Measurements from ENCODE around the gene GAB3. TPM values are rescaled to one million over a fixed set of nuclear protein-coding genes. Genes with fewer than 3 reads are reported as not detected.

GAB3 gene
- total RNA-seq, 5 donors from 2014 or later (not counting 1 experiment from before 2014, with no cell fraction given), result 9.1 to 26.2 (median 18.4) TPM

DNA sequence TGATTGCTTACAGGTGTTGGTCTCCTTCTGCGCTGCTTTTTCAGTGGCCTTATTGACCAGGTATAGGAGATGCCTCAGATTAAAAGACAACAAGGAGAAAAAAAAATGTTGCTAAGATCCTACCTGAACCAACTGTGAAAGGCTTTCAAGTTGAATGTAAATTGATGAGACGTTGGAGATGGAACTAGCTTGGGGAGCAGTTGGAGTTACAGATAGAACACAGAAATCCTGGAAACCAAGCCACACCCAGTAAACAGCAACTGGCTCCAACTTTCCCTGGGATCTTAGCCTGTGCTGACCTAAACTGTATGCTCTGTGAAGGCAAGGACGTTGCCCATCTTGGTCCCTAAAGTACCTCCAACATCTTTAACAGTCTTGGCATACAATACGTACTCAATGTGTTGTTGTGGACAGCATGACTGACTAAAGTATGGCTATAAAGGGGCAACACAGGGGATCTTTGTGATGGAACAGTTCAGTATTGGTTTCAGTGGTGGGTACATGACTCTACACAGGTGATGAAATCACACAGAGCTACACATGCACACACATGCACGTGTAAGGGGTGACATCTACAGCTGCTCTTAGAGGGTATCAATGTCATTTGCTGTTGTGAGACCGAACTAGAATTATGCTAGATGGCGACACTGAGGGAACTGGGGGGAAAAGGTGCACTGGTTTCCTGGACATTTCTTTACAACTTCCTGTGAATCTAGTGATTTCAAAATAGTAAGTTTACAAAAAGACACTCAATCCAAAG lies 22.3 kb downstream of the GAB3 start:
- peaks cover 44 to 95% (median 76%) of the 10 kb centered on the region in 3 donors for H3K4me1 Mint-ChIP-seq
- peaks cover 4% of the 10 kb centered on the region for H3K36me3 Mint-ChIP-seq
- H3K27ac Mint-ChIP-seq, result peak overlapping the region in 1 of 2 donors; percentile 53
- peaks cover 4 to 58% of the 10 kb centered on the region in 2 experiments for H3K4me1 ChIP-seq (ENCODE audit: control insufficient read depth in 1 of 2, extremely low read depth in 1 of 2, insufficient read depth in 2 of 2, low read length in 2 of 2)
- ChIA-PET CTCF (interaction anchor here in 1 of 2 donors (1.3 to 2.1 kb wide), 2 partner anchors 10 to 20 kb away, joined by 4 to 11 read pairs; no protein-coding TSS in a partner anchor), POLR2A (no interaction called here)
- no peaks in the 10 kb centered on the region for H3K27me3 ChIP-seq (replicated peaks in 1 of 2; ENCODE audit: control insufficient read depth in 2 of 2, extremely low read depth in 1 of 2, insufficient read depth in 2 of 2, low read length in 1 of 2)
- H3K9me3 ChIP-seq, result no peaks in the 10 kb centered on the region
- no peak overlapping the region for H3K4me3 ChIP-seq (ENCODE audit: control insufficient read depth in 1 of 2, extremely low read depth in 1 of 2, low read length in 1 of 2)
- H3K9me3 Mint-ChIP-seq, result no peaks in the 10 kb centered on the region
- H3K36me3 ChIP-seq (ENCODE audit: control insufficient read depth in 2 of 2, extremely low read depth in 1 of 2, insufficient read depth in 1 of 2, low read length in 1 of 2), result no peaks in the 10 kb centered on the region
- ATAC-seq (replicated peaks in 1 of 4), result no peak
- H3K27ac ChIP-seq (ENCODE audit: low read length), result peak overlapping the region; percentile 29
- DNase-seq, result no peak
- no peak overlapping the region for H3K4me3 Mint-ChIP-seq
- H3K27me3 Mint-ChIP-seq, result peaks cover 0 to 8% of the 10 kb centered on the region in 2 donors
- no CpG with 5 or more reads among the region's 7 CpGs for WGBS (ENCODE audit: insufficient coverage)

GRCh38 chrX:154727871-154728270 lies 23.0 kb downstream of the GAB3 start:
- ATAC-seq (replicated peaks in 1 of 4), result no peak
- Histone ChIP-seq H3K27ac (ENCODE audit: low read length) (no peak overlapping the region), H3K9me3 (no peaks in the 10 kb centered on the region), H3K27me3 (replicated peaks in 1 of 2; ENCODE audit: control insufficient read depth in 2 of 2, extremely low read depth in 1 of 2, insufficient read depth in 2 of 2, low read length in 1 of 2) (no peaks in the 10 kb centered on the region), H3K36me3 (ENCODE audit: control insufficient read depth in 2 of 2, extremely low read depth in 1 of 2, insufficient read depth in 1 of 2, low read length in 1 of 2) (no peaks in the 10 kb centered on the region), H3K4me1 (ENCODE audit: control insufficient read depth in 1 of 2, extremely low read depth in 1 of 2, insufficient read depth in 2 of 2, low read length in 2 of 2) (peaks cover 0 to 60% of the 10 kb centered on the region in 2 experiments), H3K4me3 (ENCODE audit: control insufficient read depth in 1 of 2, extremely low read depth in 1 of 2, low read length in 1 of 2) (no peak overlapping the region)
- peaks cover 4% of the 10 kb centered on the region for H3K36me3 Mint-ChIP-seq
- ChIA-PET CTCF (interaction anchor here in 1 of 2 donors (2.1 kb wide), 1 partner anchor 21 kb away, joined by 11 read pairs; no protein-coding TSS in a partner anchor), POLR2A (no interaction called here)
- no peak overlapping the region for H3K4me3 Mint-ChIP-seq
- WGBS (ENCODE audit: insufficient coverage), result no CpG with 5 or more reads among the region's 3 CpGs
- H3K27me3 Mint-ChIP-seq, result peaks cover 0 to 8% of the 10 kb centered on the region in 2 donors
- DNase-seq, result no peak
- no peaks in the 10 kb centered on the region for H3K9me3 Mint-ChIP-seq
- H3K4me1 Mint-ChIP-seq, result peaks cover 43 to 94% (median 70%) of the 10 kb centered on the region in 3 donors
- H3K27ac Mint-ChIP-seq, result no peak overlapping the region

DNA sequence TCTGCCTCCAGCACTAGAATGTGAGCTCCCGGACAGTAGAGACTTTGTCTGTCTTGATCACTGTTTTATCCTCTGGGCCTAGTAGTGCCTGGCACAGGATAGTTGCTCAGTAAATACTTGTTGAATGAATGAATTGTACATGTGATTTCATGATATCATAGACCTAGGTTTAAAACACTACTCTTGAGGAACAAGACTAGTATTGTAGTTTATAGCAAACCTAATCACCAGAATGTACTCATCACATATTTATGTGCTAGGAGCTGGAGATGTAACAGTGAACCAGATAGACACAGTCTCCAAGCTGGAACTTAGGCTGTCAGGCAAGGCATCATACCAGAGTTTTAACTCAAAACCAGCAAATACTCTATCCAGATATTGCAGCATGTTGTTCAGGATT lies 23.5 kb downstream of the GAB3 start:
- peak overlapping the region; percentile 7 to 80 for H3K27ac Mint-ChIP-seq

DNA sequence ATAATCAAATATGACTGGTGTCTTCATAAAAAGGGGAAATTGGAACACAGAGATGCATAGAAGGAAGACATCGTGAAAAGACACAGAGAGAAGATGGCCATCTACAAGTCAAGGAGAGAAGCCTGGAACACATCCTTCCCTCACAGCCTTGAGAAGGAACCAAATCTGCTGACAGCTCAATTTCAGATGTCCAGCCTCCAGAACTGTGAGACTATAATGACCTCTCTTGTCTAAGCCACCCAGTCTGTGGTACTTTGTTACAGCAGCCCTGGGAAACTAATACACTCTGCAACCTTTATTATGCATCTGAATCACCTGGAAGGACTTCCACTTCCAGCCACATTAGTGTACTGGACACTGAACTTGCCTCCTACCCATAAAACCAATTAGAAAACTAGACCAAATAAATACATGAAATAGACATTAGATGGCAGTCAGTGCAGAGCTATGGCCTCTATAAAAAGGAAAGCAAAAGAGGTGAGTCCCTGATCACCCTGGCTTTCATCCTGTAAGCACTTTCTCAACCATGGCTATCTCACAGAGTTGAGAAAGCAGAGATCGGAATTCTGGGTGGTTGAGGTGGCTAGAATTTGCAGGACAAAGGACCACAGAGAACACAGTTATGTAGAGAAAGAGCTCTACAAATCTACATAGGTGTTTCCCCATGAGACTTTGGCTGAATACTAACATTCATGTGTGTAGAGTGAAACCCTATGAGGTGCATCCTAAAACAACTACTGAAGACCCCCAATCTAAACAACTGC lies 25.7 kb downstream of the GAB3 start:
- peak overlapping the region; percentile 64 to 83 for H3K27ac Mint-ChIP-seq
- no peaks in the 10 kb centered on the region for H3K36me3 ChIP-seq (ENCODE audit: control insufficient read depth in 2 of 2, extremely low read depth in 1 of 2, insufficient read depth in 1 of 2, low read length in 1 of 2)
- POLR2A ChIA-PET, result no interaction called here
- CTCF ChIA-PET, result interaction anchor here in 1 of 2 donors (0.8 to 3.2 kb wide), 2 partner anchors 8 to 22 kb away, joined by 3 to 48 read pairs; no protein-coding TSS in a partner anchor
- ATAC-seq (replicated peaks in 1 of 4) (peak in 3 of 4 experiments; percentile 41 to 68 (median 54)), DNase-seq (peak in 1 of 35 experiments; percentile 45)
- H3K4me3 Mint-ChIP-seq, result no peak overlapping the region
- peaks cover 0 to 3% (median 0%) of the 10 kb centered on the region in 3 donors for H3K9me3 Mint-ChIP-seq
- no peak overlapping the region for H3K4me3 ChIP-seq (ENCODE audit: control insufficient read depth in 1 of 2, extremely low read depth in 1 of 2, low read length in 1 of 2)
- peaks cover 27 to 83% (median 49%) of the 10 kb centered on the region in 3 donors for H3K4me1 Mint-ChIP-seq
- H3K4me1 ChIP-seq (ENCODE audit: control insufficient read depth in 1 of 2, extremely low read depth in 1 of 2, insufficient read depth in 2 of 2, low read length in 2 of 2), result peaks cover 0 to 41% of the 10 kb centered on the region in 2 experiments
- H3K27me3 Mint-ChIP-seq, result peaks cover 0 to 5% of the 10 kb centered on the region in 2 donors
- no CpG with 5 or more reads among the region's 2 CpGs for WGBS (ENCODE audit: insufficient coverage)
- H3K9me3 ChIP-seq, result no peaks in the 10 kb centered on the region
- H3K36me3 Mint-ChIP-seq, result peaks cover 7% of the 10 kb centered on the region
- no peaks in the 10 kb centered on the region for H3K27me3 ChIP-seq (replicated peaks in 1 of 2; ENCODE audit: control insufficient read depth in 2 of 2, extremely low read depth in 1 of 2, insufficient read depth in 2 of 2, low read length in 1 of 2)
- H3K27ac ChIP-seq (ENCODE audit: low read length), result peak overlapping the region; percentile 62

More for the DNA sequence above, 23.5 kb downstream of the GAB3 start:
- no peaks in the 10 kb centered on the region for H3K9me3 Mint-ChIP-seq
- H3K4me3 ChIP-seq (ENCODE audit: control insufficient read depth in 1 of 2, extremely low read depth in 1 of 2, low read length in 1 of 2), result no peak overlapping the region
- peaks cover 38 to 91% (median 66%) of the 10 kb centered on the region in 3 donors for H3K4me1 Mint-ChIP-seq
- H3K4me3 Mint-ChIP-seq, result no peak overlapping the region
- H3K27me3 Mint-ChIP-seq, result peaks cover 0 to 8% of the 10 kb centered on the region in 2 donors
- ChIA-PET POLR2A (no interaction called here), CTCF (no interaction called here)
- no CpG with 5 or more reads among the region's 1 CpG for WGBS (ENCODE audit: insufficient coverage)
- H3K9me3 ChIP-seq, result no peaks in the 10 kb centered on the region
- DNase-seq (no peak), ATAC-seq (replicated peaks in 1 of 4) (no peak)
- peaks cover 0 to 56% of the 10 kb centered on the region in 2 experiments for H3K4me1 ChIP-seq (ENCODE audit: control insufficient read depth in 1 of 2, extremely low read depth in 1 of 2, insufficient read depth in 2 of 2, low read length in 2 of 2)
- H3K27ac ChIP-seq (ENCODE audit: low read length), result no peak overlapping the region
- no peaks in the 10 kb centered on the region for H3K36me3 ChIP-seq (ENCODE audit: control insufficient read depth in 2 of 2, extremely low read depth in 1 of 2, insufficient read depth in 1 of 2, low read length in 1 of 2)
- H3K36me3 Mint-ChIP-seq, result peaks cover 4% of the 10 kb centered on the region
- no peaks in the 10 kb centered on the region for H3K27me3 ChIP-seq (replicated peaks in 1 of 2; ENCODE audit: control insufficient read depth in 2 of 2, extremely low read depth in 1 of 2, insufficient read depth in 2 of 2, low read length in 1 of 2)

DNA sequence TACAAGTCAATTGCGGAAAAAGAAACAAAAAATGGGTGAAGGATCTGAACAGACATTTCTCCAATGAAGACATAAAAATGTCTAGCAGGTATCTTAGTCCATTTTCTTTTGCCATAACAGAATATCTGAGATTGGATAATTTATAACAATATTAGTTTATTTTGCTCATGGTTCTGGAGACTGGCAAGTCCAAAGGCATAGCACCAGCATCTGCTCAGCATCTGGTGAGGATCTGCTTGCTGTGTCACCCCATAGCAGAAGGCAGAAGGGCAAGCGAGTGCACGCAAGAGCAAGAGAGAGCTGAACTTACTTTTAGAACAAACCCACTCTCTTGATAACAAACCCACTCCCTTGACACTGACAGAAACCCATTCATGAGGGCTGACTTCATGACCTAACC lies 29.7 kb downstream of the GAB3 start:
- no CpG with 5 or more reads among the region's 3 CpGs for WGBS (ENCODE audit: insufficient coverage)
- peaks cover 3% of the 10 kb centered on the region for H3K36me3 Mint-ChIP-seq
- no peak overlapping the region for H3K4me3 Mint-ChIP-seq
- H3K9me3 Mint-ChIP-seq, result peaks cover 0 to 3% (median 0%) of the 10 kb centered on the region in 3 donors
- H3K27ac Mint-ChIP-seq, result peak overlapping the region in 1 of 2 donors; percentile 36
- CTCF ChIA-PET, result interaction anchor here in 1 of 2 donors (0.6 kb wide), 1 partner anchor 28 kb away, joined by 3 read pairs; no protein-coding TSS in a partner anchor
- peaks cover 8 to 50% of the 10 kb centered on the region in 2 experiments for H3K4me1 ChIP-seq (ENCODE audit: control insufficient read depth in 1 of 2, extremely low read depth in 1 of 2, insufficient read depth in 2 of 2, low read length in 2 of 2)
- no peak for ATAC-seq (replicated peaks in 1 of 4)
- no peak for DNase-seq
- H3K36me3 ChIP-seq (ENCODE audit: control insufficient read depth in 2 of 2, extremely low read depth in 1 of 2, insufficient read depth in 1 of 2, low read length in 1 of 2), result no peaks in the 10 kb centered on the region
- peaks cover 49 to 82% (median 55%) of the 10 kb centered on the region in 3 donors for H3K4me1 Mint-ChIP-seq
- H3K27me3 Mint-ChIP-seq, result peaks cover 0 to 15% of the 10 kb centered on the region in 2 donors
- no peaks in the 10 kb centered on the region for H3K27me3 ChIP-seq (replicated peaks in 1 of 2; ENCODE audit: control insufficient read depth in 2 of 2, extremely low read depth in 1 of 2, insufficient read depth in 2 of 2, low read length in 1 of 2)
- no peaks in the 10 kb centered on the region for H3K9me3 ChIP-seq
- H3K27ac ChIP-seq (ENCODE audit: low read length), result no peak overlapping the region
- no peak overlapping the region for H3K4me3 ChIP-seq (ENCODE audit: control insufficient read depth in 1 of 2, extremely low read depth in 1 of 2, low read length in 1 of 2)
- POLR2A ChIA-PET, result no interaction called here

DNA sequence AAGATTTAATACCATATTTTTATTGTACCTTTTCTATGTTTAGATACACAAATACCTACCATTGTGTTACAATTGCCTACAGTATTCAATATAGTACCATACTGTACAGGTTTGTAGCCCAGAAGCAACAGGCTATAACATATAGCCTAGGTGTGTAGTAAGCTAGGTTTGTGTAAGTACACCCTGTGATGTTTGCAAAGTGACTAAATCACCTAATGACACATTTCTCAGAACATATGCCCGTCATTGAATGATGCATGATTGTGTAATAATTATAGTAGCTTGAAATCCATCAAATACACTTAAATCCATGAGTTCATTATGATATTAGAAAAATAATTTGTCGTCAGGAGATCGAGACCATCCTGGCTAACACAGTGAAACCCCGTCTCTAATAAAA lies 30.8 kb downstream of the GAB3 start:
- ATAC-seq (replicated peaks in 1 of 4), result no peak
- H3K4me3 Mint-ChIP-seq, result no peak overlapping the region
- ChIA-PET CTCF (interaction anchor here in 1 of 2 donors (1.2 to 4.2 kb wide), 3 partner anchors 12 to 30 kb away, joined by 3 to 27 read pairs (median 17); no protein-coding TSS in a partner anchor), POLR2A (no interaction called here)
- H3K27me3 Mint-ChIP-seq, result peaks cover 0 to 10% of the 10 kb centered on the region in 2 donors
- Histone ChIP-seq H3K4me1 (ENCODE audit: control insufficient read depth in 1 of 2, extremely low read depth in 1 of 2, insufficient read depth in 2 of 2, low read length in 2 of 2) (peaks cover 8 to 52% of the 10 kb centered on the region in 2 experiments), H3K9me3 (no peaks in the 10 kb centered on the region), H3K36me3 (ENCODE audit: control insufficient read depth in 2 of 2, extremely low read depth in 1 of 2, insufficient read depth in 1 of 2, low read length in 1 of 2) (no peaks in the 10 kb centered on the region), H3K4me3 (ENCODE audit: control insufficient read depth in 1 of 2, extremely low read depth in 1 of 2, low read length in 1 of 2) (no peak overlapping the region), H3K27ac (ENCODE audit: low read length) (peak overlapping the region; percentile 73), H3K27me3 (replicated peaks in 1 of 2; ENCODE audit: control insufficient read depth in 2 of 2, extremely low read depth in 1 of 2, insufficient read depth in 2 of 2, low read length in 1 of 2) (no peaks in the 10 kb centered on the region)
- no peak for DNase-seq
- WGBS (ENCODE audit: insufficient coverage), result no CpG with 5 or more reads among the region's 4 CpGs
- H3K9me3 Mint-ChIP-seq, result peaks cover 0 to 3% (median 0%) of the 10 kb centered on the region in 3 donors
- no peak overlapping the region for H3K27ac Mint-ChIP-seq
- peaks cover 3% of the 10 kb centered on the region for H3K36me3 Mint-ChIP-seq
- peaks cover 42 to 75% (median 48%) of the 10 kb centered on the region in 3 donors for H3K4me1 Mint-ChIP-seq

Data from T-cell (primary cell).